WI38 (cell line): ENCODE measurements around the gene RAB17.

Source experiments
- H3K4me3 ChIP-seq: 2 replicates; pipeline ENCODE4 v1.5.1; 2011; ENCODE audit warnings: low read depth, mild to moderate bottlenecking, control low read depth, low read length
- CTCF ChIP-seq: IDR thresholded peaks from 2 replicates; pipeline ENCODE4 v1.5.1; 2012; ENCODE audit warnings: low read depth, mild to moderate bottlenecking, control low read depth, low read length

RAB17 gene

GRCh38 chr2:237628247-237629187 lies 38.0 kb upstream of the RAB17 start:
- H3K4me3 ChIP-seq = peak overlapping the region; percentile 79
- TF ChIP-seq CTCF = no peak

DNA sequence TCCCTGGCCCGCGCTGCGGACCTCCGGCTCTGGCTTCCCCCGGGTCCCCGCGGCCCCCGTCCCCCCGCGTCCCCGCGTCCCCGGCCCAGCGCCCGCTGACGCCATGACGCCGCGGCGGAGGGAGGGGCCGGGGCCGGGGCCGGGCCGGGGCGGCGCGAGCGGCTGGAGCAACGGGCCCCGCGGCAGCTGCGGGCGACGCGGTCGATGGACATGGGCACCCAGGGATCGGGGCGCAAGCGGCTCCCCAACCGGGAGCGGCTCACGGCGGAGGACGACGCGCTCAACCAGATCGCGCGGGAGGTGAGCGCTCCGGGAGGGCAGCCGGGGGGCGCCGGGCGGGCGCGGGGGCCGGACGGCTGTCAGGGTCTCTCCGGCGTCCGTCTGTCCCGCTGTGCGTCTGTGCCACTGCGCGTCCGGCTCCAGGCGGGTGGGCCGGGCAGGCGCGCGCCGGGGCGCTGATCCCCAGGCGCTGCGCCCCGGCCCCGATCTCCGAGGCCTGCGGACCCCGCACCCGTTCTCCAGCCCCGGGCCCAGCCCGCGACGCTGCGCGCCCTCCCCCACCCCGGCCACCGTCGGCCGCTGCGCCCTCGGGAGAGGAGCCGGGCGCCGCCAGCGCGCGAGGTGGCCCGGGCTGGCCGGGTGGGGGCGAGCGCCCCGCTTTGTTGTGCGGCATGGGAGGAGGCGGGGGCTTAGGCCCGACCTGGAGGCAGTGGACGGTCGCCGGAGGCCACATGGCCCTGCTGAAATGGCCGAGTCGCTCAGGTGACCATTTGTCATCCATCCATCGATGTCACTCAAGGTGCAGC lies 37.1 kb upstream of the RAB17 start, which contains the start of gene LRRFIP1:
TSS of gene LRRFIP1 (plus strand) at position 147 of the 806 bp plus-strand sequence. CDS start at position 205, 58 bp downstream.
- peak within 1 kb of the TSS; percentile 79 for H3K4me3 ChIP-seq
- TF ChIP-seq CTCF = no peak

- H3K4me3 ChIP-seq = peak overlapping the region; percentile 54
- TF ChIP-seq CTCF = no peak
Measured at GRCh38 chr2:237626813-237627440, 36.4 kb upstream of the RAB17 start.

DNA sequence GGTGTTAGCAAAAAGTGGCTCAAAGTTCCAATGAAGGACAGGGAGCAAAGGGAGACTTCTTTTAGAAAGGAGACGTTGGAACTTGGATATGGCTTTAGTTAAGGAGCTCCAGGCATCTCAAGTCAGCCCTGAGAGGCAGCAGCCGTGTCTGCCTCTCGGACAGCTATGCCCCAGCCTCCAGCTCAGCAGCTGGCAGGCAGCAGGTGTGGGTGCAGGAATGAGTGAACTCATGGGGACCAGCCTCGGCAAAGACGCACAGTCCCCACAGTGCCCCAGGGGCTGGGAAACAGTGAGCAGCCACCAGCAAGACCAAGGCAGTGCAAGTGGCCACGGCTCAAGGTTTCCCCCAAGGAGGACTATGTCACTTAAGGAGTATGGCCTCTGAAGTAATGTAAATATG lies 35.2 kb upstream of the RAB17 start:
- no peak overlapping the region for H3K4me3 ChIP-seq
- no peak for TF ChIP-seq CTCF

- H3K4me3 ChIP-seq = no peak overlapping the region
- no peak for TF ChIP-seq CTCF
Measured at GRCh38 chr2:237625216-237625705, 34.7 kb upstream of the RAB17 start.

GRCh38 chr2:237624565-237624964 lies 34.0 kb upstream of the RAB17 start:
- no peak for TF ChIP-seq CTCF
- H3K4me3 ChIP-seq = no peak overlapping the region
